ENCODE results near the gene CAMKK1. TPM values are rescaled to one million over a fixed set of nuclear protein-coding genes. Genes with fewer than 3 reads are reported as not detected.

Gene CAMKK1
- total and polyA plus RNA-seq, 9 of the 15 experiments (the other 6 are each of a cell fraction or from before 2014, with no cell fraction given): 0.34 to 7.5 (median 4.9) TPM

- TF ChIP-seq MNT (conservative IDR thresholded peaks at IDR 0.05) (peak; percentile 27 to 83; a peak in 3 of 4 replicates), ZNF24 (IDR thresholded peaks at IDR 0.05) (no peak), ASH1L (IDR thresholded peaks at IDR 0.05; ENCODE audit: borderline replicate concordance, low read depth, partially characterized antibody) (no peak), KAT7 (CRISPR knock-in tag; IDR thresholded peaks at IDR 0.05; ENCODE audit: borderline replicate concordance) (peak; percentile 45; the same call in 1 of the 2 replicates), JUND (IDR thresholded peaks at IDR 0.05; ENCODE audit: borderline replicate concordance, low read depth, low read length) (peak; percentile 63), JUND (tag; IDR thresholded peaks at IDR 0.05; ENCODE audit: borderline replicate concordance, low read depth, low read length) (no peak), TSC22D4 (tag; IDR thresholded peaks at IDR 0.05) (no peak), NFXL1 (CRISPR knock-in tag; IDR thresholded peaks at IDR 0.05) (no peak), SIN3A (IDR thresholded peaks at IDR 0.05; ENCODE audit: borderline replicate concordance in 2 of 2, control insufficient read depth in 1 of 2, low read depth in 2 of 2, low read length in 2 of 2) (peak; percentile 60 to 65; a peak in 2 of 4 replicates), RFX7 (CRISPR knock-in tag; IDR thresholded peaks at IDR 0.05) (no peak), PML (IDR thresholded peaks at IDR 0.05; ENCODE audit: low read length) (peak; percentile 56; the same call in 1 of the 2 replicates), SMARCB1 (IDR thresholded peaks at IDR 0.05; ENCODE audit: insufficient read length, low read depth) (no peak), POLR2G (IDR thresholded peaks at IDR 0.05; ENCODE audit: low read depth, low read length) (peak; percentile 99), HCFC1 (IDR thresholded peaks at IDR 0.05; ENCODE audit: low read depth, low read length) (peak; percentile 79), CHCHD3 (CRISPR knock-in tag; IDR thresholded peaks at IDR 0.05) (no peak), CREB1 (IDR thresholded peaks at IDR 0.05) (0 out of 2 replicates have a peak, but pooled peaks have one; percentile 13), CREB1 (CRISPR knock-in tag; IDR thresholded peaks at IDR 0.05) (peak; percentile 58; the same call in 1 of the 2 replicates), NCOR1 (IDR thresholded peaks at IDR 0.05) (peak; percentile 47; the same call in 1 of the 2 replicates), TBP (optimal IDR thresholded peaks at IDR 0.05; ENCODE audit: low read depth, low read length) (peak; percentile 90), CREBBP (IDR thresholded peaks at IDR 0.05; ENCODE audit: low read depth, low read length) (no peak), NFRKB (IDR thresholded peaks at IDR 0.05; ENCODE audit: low read depth) (0 out of 2 replicates have a peak, but pooled peaks have one; percentile 30), MBD2 (IDR thresholded peaks at IDR 0.05; ENCODE audit: borderline replicate concordance, low read depth) (0 out of 2 replicates have a peak, but pooled peaks have one; percentile 24), GTF2E2 (tag; IDR thresholded peaks at IDR 0.05) (peak; percentile 46; the same call in 1 of the 2 replicates), CCNT2 (IDR thresholded peaks at IDR 0.05; ENCODE audit: borderline replicate concordance, extremely low read depth, insufficient read length, low read depth, low read length) (peak; percentile 92), DEAF1 (CRISPR knock-in tag; IDR thresholded peaks at IDR 0.05) (no peak), BRF1 (IDR thresholded peaks at IDR 0.05; ENCODE audit: borderline replicate concordance, extremely low read depth, insufficient read length) (no peak), ZNF79 (CRISPR knock-in tag; IDR thresholded peaks at IDR 0.05; ENCODE audit: low read depth) (no peak)
Measured at GRCh38 chr17:3845621-3846436, 47.0 kb downstream of the CAMKK1 start, which contains the start of gene NCBP3 (continued).
